Sigmoid colon (tissue), 7 donors: ENCODE data around the gene VPS26A. TPM values are rescaled to one million over a fixed set of nuclear protein-coding genes. Genes with fewer than 3 reads are reported as not detected.

ENCODE experiments used
- DNase-seq: peaks from one replicate; pipeline ENCODE4 v3.0.0-alpha.2; 2019
- H3K27ac ChIP-seq, 4 donors: fragments of 200-600 bp; sonication (generic); one replicate each; pipeline ENCODE4 v1.5.1; 2016 to 2019; ENCODE audit warnings: mild to moderate bottlenecking in 1 of 4
- H3K27me3 ChIP-seq, 3 donors: fragments of 200-600 bp; sonication (generic); one replicate each; pipeline ENCODE4 v1.5.1; 2019; ENCODE audit warnings: mild to moderate bottlenecking in 1 of 3
- H3K36me3 ChIP-seq, 4 donors: fragments of 200-600 bp; sonication (generic); one replicate each; pipeline ENCODE4 v1.5.1; 2016 to 2019
- H3K4me1 ChIP-seq, 4 donors: fragments of 200-600 bp; sonication (generic); one replicate each; pipeline ENCODE4 v1.5.1; 2017 to 2019
- H3K4me3 ChIP-seq, 4 donors: fragments of 200-600 bp; sonication (generic); one replicate each; pipeline ENCODE4 v1.5.1; 2017 to 2019; ENCODE audit warnings: mild to moderate bottlenecking in 2 of 4, moderate library complexity in 1 of 4
- H3K9me3 ChIP-seq, 4 donors: fragments of 200-600 bp in 3 of 4; sonication (generic) in 3 of 4; one replicate each; pipeline versions ENCODE4 v1.5.1 to v1.6.1; 2013 to 2019
- EP300 ChIP-seq, 4 donors: sonication (generic); formaldehyde crosslinking; IDR thresholded peaks; one replicate each; pipeline ENCODE4 v1.6.1; 2017; ENCODE audit warnings: antibody characterized with exemption in 4 of 4
- POLR2A ChIP-seq, 2 donors: fragments of 450-650 bp; IDR thresholded peaks; one replicate each; pipeline ENCODE4 v1.6.1; 2016; ENCODE audit warnings: antibody characterized with exemption in 2 of 2, mild to moderate bottlenecking in 2 of 2, moderate library complexity in 2 of 2
- POLR2AphosphoS5 ChIP-seq, 4 donors: sonication (generic); formaldehyde crosslinking; IDR thresholded peaks; one replicate each; pipeline ENCODE4 v1.6.1; 2017; ENCODE audit warnings: antibody characterized with exemption in 4 of 4
- WGBS, 2 donors: extraction: QIAGEN DNeasy Blood & Tissue Kit; methylation state at CpG; one replicate each; pipeline ENCODE4 v1.1.7; 2013; 5-methylcytosine and 5-hydroxymethylcytosine counted together
- intact Hi-C: fragments of 100-400 bp; cut with DNase I; formaldehyde crosslinking; loops from one replicate; pipeline ENCODE4 v1.15.1; 2023
- polyA plus RNA-seq, 3 donors: library from polyadenylated mRNA; stranded (reverse); fragments of 200-250 nt; gene quantifications; one replicate each; pipeline ENCODE4 v1.2.3, GENCODE V29; 2013
- total RNA-seq, 4 donors: library from RNA; depleted of rRNA; stranded (reverse); fragments of >200 nt; gene quantifications; one replicate each; pipeline ENCODE4 v1.1.0, GENCODE V29; 2016
- TF ChIP-seq, protein P1 (sequence below), 4 experiments: fragments of 450-650 bp in 3 of 4; fragments of 200-600 bp in 1 of 4; IDR thresholded peaks; one replicate each; pipeline ENCODE4 v1.5.1; 2016 to 2019; ENCODE audit warnings: antibody characterized with exemption in 4 of 4, mild to moderate bottlenecking in 3 of 4, moderate library complexity in 2 of 4
- donor health status: healthy with polysubstance abuse.
- donor health status: Bipolar disorder and iron deficiency.
- donor health status: healthy.

The VPS26A gene
- total and polyA plus RNA-seq, 7 donors = 35.7 to 73.1 (median 51.1) TPM

DNA sequence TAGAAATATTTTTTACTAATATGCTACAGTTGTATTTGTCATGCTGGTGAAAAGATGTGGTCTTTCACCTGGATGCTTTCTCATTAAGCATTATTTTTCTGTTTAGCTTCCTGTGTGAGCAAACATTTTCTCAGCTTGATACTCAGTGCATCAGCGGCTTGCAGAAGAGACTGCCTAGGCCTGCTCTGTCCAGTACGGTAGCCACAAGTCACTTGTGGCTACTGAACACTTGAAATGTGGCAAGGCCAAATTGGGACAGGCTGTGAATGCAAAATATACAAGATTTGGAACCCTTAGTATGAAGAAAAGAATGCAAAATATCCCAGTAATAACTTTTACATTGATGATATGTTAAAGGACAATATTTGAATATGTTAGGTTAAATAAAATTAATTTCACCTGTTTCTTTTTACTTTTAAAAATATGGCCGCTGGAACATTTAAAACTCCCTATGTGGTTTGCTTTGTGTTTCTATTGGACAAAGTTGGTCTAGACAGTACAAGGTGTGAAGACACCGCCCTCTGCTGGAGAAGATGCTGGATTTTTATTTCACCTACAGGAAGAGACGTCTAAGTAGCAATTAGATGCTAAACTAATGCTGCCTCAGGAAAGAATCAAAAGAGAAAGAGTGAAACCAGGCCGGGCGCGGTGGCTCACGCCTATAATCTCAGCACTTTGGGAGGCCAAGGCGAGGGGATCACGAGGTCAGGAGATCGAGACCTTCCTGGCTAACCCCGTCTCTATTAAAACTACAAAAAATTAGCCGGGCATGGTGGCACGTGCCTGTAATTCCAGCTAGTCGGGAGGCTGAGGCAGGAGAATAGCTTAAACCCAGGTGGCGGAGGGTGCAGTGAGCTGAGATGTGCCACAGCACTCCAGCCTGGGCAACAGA, 30.8 kb upstream of the VPS26A start:
- 41 to 55% methylated on average over 17 of the region's 17 CpGs for WGBS, 2 donors
- TF ChIP-seq POLR2AphosphoS5 (IDR thresholded peaks at IDR 0.05) (no peak), POLR2A (IDR thresholded peaks at IDR 0.05) (no peak)
- TF ChIP-seq, protein P1, sequence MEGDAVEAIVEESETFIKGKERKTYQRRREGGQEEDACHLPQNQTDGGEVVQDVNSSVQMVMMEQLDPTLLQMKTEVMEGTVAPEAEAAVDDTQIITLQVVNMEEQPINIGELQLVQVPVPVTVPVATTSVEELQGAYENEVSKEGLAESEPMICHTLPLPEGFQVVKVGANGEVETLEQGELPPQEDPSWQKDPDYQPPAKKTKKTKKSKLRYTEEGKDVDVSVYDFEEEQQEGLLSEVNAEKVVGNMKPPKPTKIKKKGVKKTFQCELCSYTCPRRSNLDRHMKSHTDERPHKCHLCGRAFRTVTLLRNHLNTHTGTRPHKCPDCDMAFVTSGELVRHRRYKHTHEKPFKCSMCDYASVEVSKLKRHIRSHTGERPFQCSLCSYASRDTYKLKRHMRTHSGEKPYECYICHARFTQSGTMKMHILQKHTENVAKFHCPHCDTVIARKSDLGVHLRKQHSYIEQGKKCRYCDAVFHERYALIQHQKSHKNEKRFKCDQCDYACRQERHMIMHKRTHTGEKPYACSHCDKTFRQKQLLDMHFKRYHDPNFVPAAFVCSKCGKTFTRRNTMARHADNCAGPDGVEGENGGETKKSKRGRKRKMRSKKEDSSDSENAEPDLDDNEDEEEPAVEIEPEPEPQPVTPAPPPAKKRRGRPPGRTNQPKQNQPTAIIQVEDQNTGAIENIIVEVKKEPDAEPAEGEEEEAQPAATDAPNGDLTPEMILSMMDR (IDR thresholded peaks at IDR 0.05) = peak in 3 of 4 experiments; percentile 61 to 72 (median 71)
- Histone ChIP-seq H3K4me1 (no peaks in the 10 kb centered on the region), H3K9me3 (no peaks in the 10 kb centered on the region), H3K27ac (peak overlapping the region in 1 of 4 donors; percentile 16), H3K27me3 (no peaks in the 10 kb centered on the region), H3K36me3 (no peaks in the 10 kb centered on the region), H3K4me3 (no peak overlapping the region)
- peak; percentile 81 for DNase-seq
- intact Hi-C loops = loop anchor here (1.0 to 5.0 kb wide), 2 partner anchors 91 to 104 kb away; no protein-coding TSS in a partner anchor

DNA sequence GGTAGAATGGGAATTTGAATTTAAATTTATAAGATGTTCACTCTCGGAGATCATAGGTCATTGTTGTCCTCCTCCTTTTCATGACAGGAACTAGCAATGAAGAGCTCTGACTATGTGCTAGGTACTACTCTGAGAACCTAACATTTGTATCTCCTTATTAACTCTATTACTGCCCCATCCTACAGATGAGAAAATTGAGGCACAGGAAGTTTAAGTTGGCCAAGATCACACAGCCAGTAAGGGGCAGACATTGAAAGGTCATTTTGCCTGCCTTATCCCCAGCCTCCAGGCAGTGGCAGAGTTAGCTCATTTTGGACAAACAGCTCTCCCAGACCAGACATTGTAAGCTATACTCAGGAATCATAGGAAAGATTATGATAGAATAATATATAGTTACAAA, 30.0 kb upstream of the VPS26A start:
- Histone ChIP-seq H3K27ac (peak overlapping the region in 1 of 4 donors; percentile 16), H3K4me3 (no peak overlapping the region), H3K36me3 (no peaks in the 10 kb centered on the region), H3K27me3 (no peaks in the 10 kb centered on the region), H3K4me1 (no peaks in the 10 kb centered on the region), H3K9me3 (no peaks in the 10 kb centered on the region)
- TF ChIP-seq, protein P1 (IDR thresholded peaks at IDR 0.05) = no peak
- TF ChIP-seq EP300 (IDR thresholded peaks at IDR 0.05) = no peak
- 83 to 87% methylated on average over 1 of the region's 1 CpG for WGBS, 2 donors
- intact Hi-C loops = loop anchor here (1.0 to 5.0 kb wide), 2 partner anchors 92 to 105 kb away; no protein-coding TSS in a partner anchor
- DNase-seq = no peak

DNA sequence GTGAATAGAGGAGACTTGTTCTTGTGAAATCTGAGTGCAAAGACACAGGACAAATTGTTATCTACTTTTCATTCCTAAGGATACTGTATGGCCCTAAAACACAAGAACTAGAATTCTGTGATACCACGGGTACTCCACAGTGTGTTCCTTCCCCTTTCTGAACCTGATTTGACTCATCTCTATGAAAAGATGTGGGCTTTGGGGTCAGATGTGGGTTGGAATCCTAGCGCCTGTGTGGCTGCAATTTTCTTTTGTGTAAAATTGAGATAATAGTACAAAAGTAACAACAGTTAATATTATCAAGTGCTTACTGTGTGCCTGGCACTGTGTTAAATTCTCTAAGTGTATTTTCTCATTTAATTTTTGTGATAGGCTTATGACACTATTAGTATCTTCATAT, 27.9 kb upstream of the VPS26A start:
- 51 to 76% methylated on average over 2 of the region's 2 CpGs for WGBS, 2 donors
- intact Hi-C loops = no loop called here
- no peak overlapping the region for H3K27ac ChIP-seq
- DNase-seq = no peak
- H3K4me3 ChIP-seq = no peak overlapping the region
- TF ChIP-seq POLR2A (IDR thresholded peaks at IDR 0.05) (no peak), EP300 (IDR thresholded peaks at IDR 0.05) (no peak), POLR2AphosphoS5 (IDR thresholded peaks at IDR 0.05) (no peak)
- TF ChIP-seq, protein P1 (IDR thresholded peaks at IDR 0.05) = no peak
- no peaks in the 10 kb centered on the region for H3K9me3 ChIP-seq
- H3K4me1 ChIP-seq = no peaks in the 10 kb centered on the region
- no peaks in the 10 kb centered on the region for H3K36me3 ChIP-seq
- H3K27me3 ChIP-seq = no peaks in the 10 kb centered on the region

DNA sequence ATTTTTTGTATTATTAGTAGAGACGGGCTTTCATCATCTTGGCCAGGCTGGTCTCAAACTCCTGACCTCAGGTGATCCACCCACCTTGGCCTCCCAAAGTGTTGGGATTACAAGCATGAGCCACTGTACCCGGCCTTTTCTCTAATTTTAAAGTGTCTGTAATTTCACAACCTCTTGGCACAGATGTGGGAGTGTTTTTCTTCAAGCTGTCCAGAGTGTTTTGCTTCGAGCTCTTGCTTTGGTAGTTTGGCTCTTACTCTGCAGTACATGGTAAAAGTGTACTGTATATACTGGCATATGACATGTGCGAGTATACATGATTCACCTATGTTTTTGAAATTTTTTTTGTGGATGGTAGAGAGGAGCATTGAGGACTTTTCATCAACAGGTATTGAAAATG, 26.2 kb upstream of the VPS26A start:
- H3K4me1 ChIP-seq = no peaks in the 10 kb centered on the region
- no peak overlapping the region for H3K4me3 ChIP-seq
- no peak overlapping the region for H3K27ac ChIP-seq
- WGBS, 2 donors = 79 to 87% methylated on average over 4 of the region's 4 CpGs
- intact Hi-C loops = no loop called here
- DNase-seq = no peak
- no peaks in the 10 kb centered on the region for H3K36me3 ChIP-seq
- no peaks in the 10 kb centered on the region for H3K27me3 ChIP-seq
- H3K9me3 ChIP-seq = no peaks in the 10 kb centered on the region
- TF ChIP-seq, protein P1 (IDR thresholded peaks at IDR 0.05) = no peak
- TF ChIP-seq POLR2AphosphoS5 (IDR thresholded peaks at IDR 0.05) (no peak), EP300 (IDR thresholded peaks at IDR 0.05) (no peak), POLR2A (IDR thresholded peaks at IDR 0.05) (no peak)
